Heart left ventricle (tissue), 13 donors: ENCODE results near the gene CRYZL1.

ENCODE experiments used
- CTCF ChIP-seq, 12 donors: fragments of 200-600 bp; sonication (generic) in 4 of 12; IDR thresholded peaks; one replicate each; pipeline versions ENCODE4 v1.5.0 to v1.8.0; 2018 to 2022; ENCODE audit warnings: antibody characterized with exemption in 12 of 12, mild to moderate bottlenecking in 5 of 12
- POLR2A ChIP-seq, 2 donors: fragments of 450-650 bp; IDR thresholded peaks; one replicate each; pipeline ENCODE4 v1.6.1; 2017; ENCODE audit warnings: antibody characterized with exemption in 2 of 2, mild to moderate bottlenecking in 2 of 2, moderate library complexity in 2 of 2
- donor health status: ischemic (EF 13 %, LVEDD 7.1; RV severe dilation, severe dysfunction).
- donor health status: DM: no; HTN: yes; CAD: no.
- donor health status: DM: no; HTN: no; CAD: no.
- donor health status: ischemic (EF 25% LVEDD 6.9; RV normal size, moderate dysfunction).
- donor health status: ischemic (EF 25% LVEDD 5.7; RV mildly dilated, moderate dysfunction).
- donor health status: ischemic (EF 35%, LVEDD 5.7; RV mildly dilated, moderate dysfunction).
- donor health status: nonischemic (EF 11% LVEDD 7.7; RV severe dilation, severe dysfunction).
- donor health status: DM: yes; HTN: yes; CAD: no.
- donor health status: PGD.
- donor health status: ischemic (EF 29% LVEDD 5.4; RV normal size, mild dysfunction).
- donor health status: nonischemic (EF 23%, LVEDD 6.1; RV moderate dilation, normal function).

- TF ChIP-seq CTCF (IDR thresholded peaks at IDR 0.05) (no peak), POLR2A (IDR thresholded peaks at IDR 0.05) (no peak)
Measured at GRCh38 chr21:33651965-33652680, 10.6 kb upstream of the CRYZL1 start.
